ENCODE results near the gene CCNG1.
"Not testable (repeated sequence)": the region's sequence is repeated elsewhere in the genome, so short reads cannot be mapped to it uniquely, and the experiment has no call there.

Gene CCNG1, protein sequence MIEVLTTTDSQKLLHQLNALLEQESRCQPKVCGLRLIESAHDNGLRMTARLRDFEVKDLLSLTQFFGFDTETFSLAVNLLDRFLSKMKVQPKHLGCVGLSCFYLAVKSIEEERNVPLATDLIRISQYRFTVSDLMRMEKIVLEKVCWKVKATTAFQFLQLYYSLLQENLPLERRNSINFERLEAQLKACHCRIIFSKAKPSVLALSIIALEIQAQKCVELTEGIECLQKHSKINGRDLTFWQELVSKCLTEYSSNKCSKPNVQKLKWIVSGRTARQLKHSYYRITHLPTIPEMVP

DNA sequence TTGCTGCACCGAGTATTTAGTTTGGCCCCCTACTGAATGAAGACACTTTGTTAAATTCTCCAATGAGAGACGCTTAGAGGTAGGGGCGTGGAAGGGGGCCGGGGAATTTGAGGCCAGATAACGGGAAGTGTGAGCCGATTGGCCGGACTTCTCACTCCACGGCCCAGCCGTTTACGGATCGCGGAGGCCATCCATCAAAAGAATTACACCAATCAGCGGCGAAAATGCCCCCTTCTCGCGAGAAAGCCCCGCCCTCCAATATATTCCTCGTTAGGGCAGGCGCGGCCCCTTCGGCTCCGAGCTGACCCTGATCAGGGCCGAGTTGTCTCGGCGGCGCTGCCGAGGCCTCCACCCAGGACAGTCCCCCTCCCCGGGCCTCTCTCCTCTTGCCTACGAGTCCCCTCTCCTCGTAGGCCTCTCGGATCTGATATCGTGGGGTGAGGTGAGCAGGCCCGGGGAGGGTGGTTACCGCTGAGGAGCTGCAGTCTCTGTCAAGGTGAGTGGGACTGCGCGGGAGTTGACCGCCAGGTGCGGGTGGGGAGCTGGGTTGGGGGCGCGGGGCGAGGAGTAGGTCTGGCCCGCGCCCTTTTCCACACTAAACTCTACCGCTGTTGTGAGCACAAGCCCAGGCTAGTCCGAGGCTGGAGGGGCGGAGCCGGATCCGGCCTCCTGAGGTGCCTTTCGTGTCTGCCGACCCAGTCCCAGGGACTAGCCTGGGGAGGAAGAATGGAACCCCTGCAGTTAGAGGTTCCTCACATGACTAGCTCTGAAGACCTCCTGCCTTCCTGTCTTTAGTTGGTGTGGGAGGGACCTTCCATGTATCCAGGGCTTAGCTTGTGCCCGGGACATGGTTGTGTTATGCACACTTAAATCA lies at the start of gene CCNG1:
TSS of gene CCNG1 (plus strand) at position 287 of the 874 bp plus-strand sequence. CDS start 1,662 bp downstream, outside the sequence.
- peak; percentile 99 for DNase-seq

- DNase-seq: no peak
Measured at GRCh38 chr5:163395792-163396191, 41.6 kb upstream of the CCNG1 start.

DNA sequence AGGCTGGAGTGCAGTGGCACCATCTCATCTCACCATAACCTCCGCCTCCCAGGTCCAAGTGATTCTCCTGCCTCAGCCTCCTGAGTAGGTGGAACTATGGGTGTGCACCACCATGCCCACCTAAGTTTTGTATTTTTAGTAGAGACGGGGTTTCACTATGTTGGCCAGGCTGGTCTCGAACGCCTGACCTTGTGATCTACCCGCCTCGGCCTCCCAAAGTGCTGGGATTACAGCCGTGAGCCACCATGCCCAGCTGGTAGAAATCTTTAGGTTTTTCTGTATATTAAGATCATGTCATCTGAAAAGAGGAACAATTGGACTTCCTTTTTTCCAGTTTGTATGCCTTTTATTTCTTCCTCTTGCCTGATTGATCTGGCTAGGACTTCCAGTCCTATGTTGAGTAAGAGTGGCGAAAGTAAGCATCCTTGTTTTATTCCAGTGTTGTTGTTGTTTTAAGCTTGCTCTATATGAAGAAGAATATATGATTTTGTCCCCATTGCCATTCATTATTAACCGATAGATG lies 40.5 kb upstream of the CCNG1 start:
- not testable (repeated sequence) for DNase-seq

- DNase-seq: no peak
Measured at GRCh38 chr5:163397354-163397753, 40.0 kb upstream of the CCNG1 start.

DNA sequence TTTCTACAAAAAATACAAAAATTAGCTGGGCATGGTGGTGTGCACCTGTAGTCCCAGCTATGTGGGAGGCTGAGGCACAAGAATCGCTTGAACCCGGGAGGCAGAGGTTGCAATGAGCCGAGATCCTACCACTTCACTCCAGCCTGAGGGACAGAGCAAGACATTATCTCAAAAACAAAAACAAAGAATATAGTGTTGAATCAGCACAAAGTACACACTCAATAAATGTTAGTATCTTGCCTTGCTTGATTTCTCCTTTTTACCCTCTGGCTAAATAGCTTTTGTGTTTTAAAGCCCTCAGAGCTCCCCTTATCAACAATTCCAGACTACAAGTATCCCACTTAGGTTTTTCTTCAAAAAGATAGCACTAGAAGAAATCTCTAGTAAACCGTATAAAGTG lies 37.5 kb upstream of the CCNG1 start:
- no peak for DNase-seq

GRCh38 chr5:163401271-163401670 lies 36.1 kb upstream of the CCNG1 start:
- DNase-seq: no peak

DNA sequence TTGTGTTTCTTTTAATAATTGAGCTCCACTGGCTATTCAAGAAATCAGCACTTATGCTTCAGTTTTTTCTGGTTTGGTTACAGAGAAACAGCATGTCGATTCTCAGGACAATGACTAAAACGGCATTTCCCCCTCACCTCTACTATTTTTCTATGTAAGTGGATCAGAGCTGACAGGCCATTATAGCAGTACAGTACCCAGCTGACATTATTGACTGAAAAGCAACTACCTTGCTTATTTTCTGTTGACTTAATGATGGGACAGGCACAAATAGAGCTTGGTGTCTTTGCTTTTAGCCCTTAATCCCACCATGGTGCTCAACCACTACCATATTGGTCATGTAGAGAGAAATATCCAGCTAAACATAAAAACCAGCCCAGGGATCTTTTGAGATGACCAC lies 35.4 kb upstream of the CCNG1 start:
- no peak for DNase-seq

DNA sequence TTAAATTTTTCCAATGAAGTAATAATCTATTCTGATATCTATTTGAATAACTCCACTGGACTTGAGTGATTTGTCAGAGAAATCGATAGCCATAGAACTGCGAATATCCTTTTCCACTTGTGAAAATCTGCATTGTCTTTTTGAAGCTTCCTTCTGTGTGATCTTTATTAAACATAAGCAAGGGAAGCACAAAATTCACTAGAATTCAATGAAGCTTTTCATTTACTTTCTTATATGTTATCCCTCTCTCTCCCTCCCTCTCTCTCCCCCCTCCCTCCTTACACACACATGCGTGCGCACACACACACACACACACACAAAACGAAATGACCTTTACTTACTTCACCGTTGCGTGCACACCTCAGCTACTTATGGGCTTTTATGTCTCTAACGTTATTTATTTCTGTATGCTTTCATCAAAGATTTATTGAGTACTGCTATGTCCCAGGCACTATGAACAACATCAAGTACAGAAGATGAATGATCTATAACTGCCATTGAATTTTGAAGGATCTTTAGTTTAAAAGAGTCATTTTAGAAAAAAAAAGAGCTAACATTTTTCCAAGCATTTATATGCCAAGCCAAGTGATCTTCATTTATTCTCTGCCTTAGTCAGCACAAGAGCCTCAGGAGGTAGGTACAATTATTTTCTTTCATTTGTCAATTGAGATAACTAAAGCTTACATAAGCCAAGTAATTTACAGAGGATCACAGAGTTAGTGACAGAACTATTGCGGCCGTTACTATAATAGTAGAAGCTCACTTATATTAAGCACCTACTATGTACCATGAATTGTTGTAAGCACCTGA lies 32.8 kb upstream of the CCNG1 start:
- no peak for DNase-seq

- peak; percentile 46 for DNase-seq
Measured at GRCh38 chr5:163407034-163407655, 30.2 kb upstream of the CCNG1 start.

- peak; percentile 81 for DNase-seq
Measured at GRCh38 chr5:163408311-163408923, 29.0 kb upstream of the CCNG1 start.

DNA sequence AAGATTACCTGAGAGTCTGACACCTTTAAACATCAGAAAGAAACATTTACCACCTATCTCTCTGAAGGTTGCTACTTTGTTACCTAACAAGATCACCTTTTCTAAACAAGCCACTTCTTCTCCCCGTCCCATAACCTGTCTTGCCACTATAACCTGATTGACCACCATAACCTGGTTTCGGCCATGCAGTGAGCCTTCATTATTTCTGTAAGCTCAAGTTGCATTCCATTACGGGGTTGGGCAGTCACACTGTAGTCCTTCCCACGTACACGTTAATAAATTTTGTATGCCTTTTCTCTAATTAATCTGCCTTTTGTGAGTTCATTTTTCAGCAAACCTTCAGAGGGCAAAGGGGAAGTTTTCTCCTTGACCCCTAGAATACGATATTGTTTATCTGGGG lies 28.0 kb upstream of the CCNG1 start:
- DNase-seq: no peak

GRCh38 chr5:163410505-163410904 lies 26.9 kb upstream of the CCNG1 start:
- DNase-seq: no peak

- DNase-seq: not testable (repeated sequence)
Measured at GRCh38 chr5:163415673-163416072, 21.7 kb upstream of the CCNG1 start.

DNA sequence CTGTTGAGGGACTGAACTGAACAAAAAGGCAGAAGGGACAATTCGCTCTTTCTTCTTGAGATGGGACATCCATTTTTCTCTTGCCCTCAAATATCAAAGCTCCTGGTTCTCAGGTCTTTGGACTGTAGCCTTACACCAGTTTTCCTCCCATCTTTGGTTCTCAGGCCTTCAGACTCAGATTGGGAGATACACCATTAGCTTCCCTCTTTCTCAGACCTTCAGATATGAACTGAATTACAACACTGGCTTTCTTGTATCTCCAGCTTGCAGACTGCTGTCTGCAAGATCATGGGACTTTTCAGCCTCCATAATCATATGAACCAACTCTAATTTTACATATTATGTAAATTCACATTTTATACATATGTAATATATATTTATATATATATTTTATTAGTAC lies 12.6 kb upstream of the CCNG1 start:
- DNase-seq: peak; percentile 49

GRCh38 chr5:163426128-163426527 lies 11.3 kb upstream of the CCNG1 start:
- peak; percentile 73 for DNase-seq

- DNase-seq: no peak
Measured at GRCh38 chr5:163432544-163432943, 4.9 kb upstream of the CCNG1 start.

DNA sequence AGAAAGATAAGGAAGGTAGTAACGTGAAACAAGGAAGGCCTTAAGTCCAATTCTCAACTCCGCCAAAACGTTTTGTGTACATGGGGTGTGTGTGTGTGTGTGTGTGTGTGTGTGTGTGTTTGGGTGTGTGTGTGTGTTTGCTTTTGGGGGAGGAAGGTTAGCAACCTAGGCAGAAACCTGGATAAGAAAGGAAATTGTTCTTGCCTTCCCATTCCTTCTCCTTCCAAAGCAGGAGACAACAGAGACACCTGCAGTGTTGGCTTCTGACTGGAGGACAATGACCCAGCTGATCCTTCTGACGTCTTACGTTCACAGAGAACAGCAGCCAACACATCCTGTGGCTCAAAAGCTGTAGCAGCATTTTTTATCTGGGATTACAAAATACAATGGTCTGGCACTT lies 4.1 kb upstream of the CCNG1 start:
- no peak for DNase-seq

DNA sequence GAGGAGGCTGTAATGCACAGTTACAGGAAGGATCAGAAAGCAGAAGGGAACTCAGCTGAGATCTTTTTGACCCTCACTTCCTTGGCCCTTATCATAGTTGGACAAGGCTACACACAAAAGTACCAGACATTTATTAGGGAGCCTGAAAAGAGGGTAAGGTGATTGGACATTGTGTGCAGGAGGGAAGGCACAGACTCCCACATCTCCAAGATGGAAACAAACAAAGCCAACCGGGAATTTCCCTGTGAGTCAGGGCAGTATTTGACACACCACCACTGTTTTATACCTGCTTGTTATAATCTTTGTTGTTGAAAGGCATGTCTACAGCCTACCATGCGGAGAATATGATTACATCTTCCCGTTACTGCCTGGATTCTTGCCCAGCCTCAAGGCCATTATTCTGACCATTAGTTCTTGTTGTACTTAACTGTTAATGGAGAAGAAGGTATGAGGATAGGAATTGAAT lies 3.0 kb upstream of the CCNG1 start:
- peak; percentile 65 for DNase-seq

GRCh38 chr5:163436515-163436914 lies 880 bp upstream of the CCNG1 start:
- DNase-seq: no peak

GRCh38 chr5:163437011-163437308 lies 435 bp upstream of the CCNG1 start:
- no peak for DNase-seq

DNA sequence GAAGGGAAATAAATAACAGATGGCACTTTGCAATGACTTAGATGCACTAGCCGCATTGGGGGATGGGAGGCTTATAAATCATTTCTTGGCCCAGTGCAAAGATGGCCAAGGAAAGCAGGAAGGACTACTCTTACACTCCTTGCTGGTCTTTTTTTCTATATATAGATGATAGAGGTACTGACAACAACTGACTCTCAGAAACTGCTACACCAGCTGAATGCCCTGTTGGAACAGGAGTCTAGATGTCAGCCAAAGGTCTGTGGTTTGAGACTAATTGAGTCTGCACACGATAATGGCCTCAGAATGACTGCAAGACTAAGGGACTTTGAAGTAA lies 1.7 kb downstream of the CCNG1 start:
- peak; percentile 81 for DNase-seq

GRCh38 chr5:163440954-163441353 lies 3.6 kb downstream of the CCNG1 start:
- DNase-seq: no peak

Data from hematopoietic multipotent progenitor cell treated with erythropoietin and hydrocortisone succinate and interleukin-3 and kit ligand, for 6 days (in vitro differentiated cells).